ENCODE data around the gene RHBDL1. TPM values are rescaled to one million over a fixed set of nuclear protein-coding genes. Genes with fewer than 3 reads are reported as not detected.
A peak's percentile ranks its signal among the peaks of the same experiment; 100 is the strongest.

The RHBDL1 gene
- total and polyA plus RNA-seq, 10 of the 15 experiments (the other 5 are each of a cell fraction or from before 2014, with no cell fraction given), result 0.04 to 1.3 (median 0.65) TPM; not detected in 5

DNA sequence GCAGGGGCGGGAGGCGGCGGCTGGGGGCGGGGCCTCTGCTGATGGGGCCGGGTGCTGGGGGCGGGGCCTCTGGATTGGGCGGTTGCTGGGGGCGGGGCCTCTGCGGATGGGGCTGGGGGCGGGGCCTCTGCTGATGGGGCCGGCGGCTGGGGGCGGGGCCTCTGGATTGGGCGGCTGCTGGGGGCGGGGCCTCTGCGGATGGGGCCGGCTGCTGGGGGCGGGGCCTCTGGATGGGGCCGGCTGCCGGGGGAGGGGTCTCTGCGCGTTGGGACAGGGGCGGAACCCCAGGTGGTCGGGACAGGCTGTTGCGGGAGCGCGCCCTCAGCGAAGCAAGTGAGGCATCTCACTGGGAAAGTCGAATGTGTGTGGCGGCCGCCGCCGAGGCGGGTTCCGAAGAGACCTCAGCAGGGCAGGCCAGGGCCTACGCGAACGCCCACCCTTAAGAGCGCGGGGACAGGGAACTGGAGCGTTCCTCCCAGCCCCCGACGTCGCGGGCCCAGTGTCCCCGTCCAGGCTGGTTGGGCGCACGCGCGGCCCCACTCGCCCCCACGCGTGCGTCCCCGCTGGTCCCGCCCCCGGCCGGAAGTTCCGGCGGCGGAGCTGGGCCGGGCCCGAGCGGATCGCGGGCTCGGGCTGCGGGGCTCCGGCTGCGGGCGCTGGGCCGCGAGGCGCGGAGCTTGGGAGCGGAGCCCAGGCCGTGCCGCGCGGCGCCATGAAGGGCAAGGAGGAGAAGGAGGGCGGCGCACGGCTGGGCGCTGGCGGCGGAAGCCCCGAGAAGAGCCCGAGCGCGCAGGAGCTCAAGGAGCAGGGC is 4.5 kb downstream of the RHBDL1 start, which contains the start of gene STUB1 (continued):
- peak; percentile 48 for TF ChIP-seq PKNOX1 (IDR thresholded peaks at IDR 0.05)
- peak; percentile 45; the same call in 1 of the 2 replicates for TF ChIP-seq NBN (IDR thresholded peaks at IDR 0.05)
- TF ChIP-seq EGR1 (IDR thresholded peaks at IDR 0.05; ENCODE audit: borderline replicate concordance in 1 of 2, low read depth in 2 of 2, low read length in 2 of 2), result peak in 1 of 2 experiments; percentile 82; a peak in 2 of 3 replicates
- no peak for TF ChIP-seq HDAC6 (IDR thresholded peaks at IDR 0.05; ENCODE audit: unreplicated experiment)
- peak; percentile 54 for TF ChIP-seq SP1 (IDR thresholded peaks at IDR 0.05; ENCODE audit: low read depth, low read length)
- 0 out of 2 replicates have a peak, but pooled peaks have one; percentile 60 for TF ChIP-seq NR2F1 (conservative IDR thresholded peaks at IDR 0.05)
- peak; percentile 91 for TF ChIP-seq BACH1 (IDR thresholded peaks at IDR 0.05; ENCODE audit: borderline replicate concordance)
- no peak for TF ChIP-seq SRF (IDR thresholded peaks at IDR 0.05; ENCODE audit: low read depth in 2 of 2, low read length in 2 of 2)
- TF ChIP-seq NR2C1 (IDR thresholded peaks at IDR 0.05), result peak; percentile 20; the same call in 1 of the 2 replicates
- 0 out of 2 replicates have a peak, but pooled peaks have one; percentile 15 for TF ChIP-seq TBL1XR1 (IDR thresholded peaks at IDR 0.05; ENCODE audit: low read depth, low read length)

DNA sequence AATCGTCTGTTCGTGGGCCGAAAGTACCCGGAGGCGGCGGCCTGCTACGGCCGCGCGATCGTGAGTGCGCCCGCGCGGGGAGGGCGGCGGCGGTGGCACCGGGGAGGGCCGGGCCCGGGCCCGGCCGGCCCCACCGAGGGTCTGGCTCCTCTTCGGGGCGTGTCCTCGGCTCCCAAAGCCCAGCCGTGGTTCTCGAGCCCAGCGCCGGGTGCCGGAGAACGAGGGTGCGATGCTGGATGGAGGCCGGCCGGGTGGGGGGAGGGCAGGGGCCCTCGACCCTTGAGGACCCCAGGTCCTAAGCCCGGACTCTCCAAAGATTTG is 5.1 kb downstream of the RHBDL1 start:
- peak overlapping the region; percentile 77 for H3K4me3 ChIP-seq
- no peak for DNase-seq (ENCODE audit: low read depth, low spot score)
- ChIA-PET RAD21 (ENCODE audit: unreplicated experiment) (interaction anchor here (0.9 kb wide), 2 partner anchors 14 to 40 kb away, joined by 3 read pairs; partner anchors contain the start of gene ANTKMT), POLR2A (interaction anchor here (1.0 to 2.0 kb wide), 6 partner anchors 9 to 42 kb away, joined by 3 to 13 read pairs (median 4); partner anchors contain the start of genes RHOT2 and WDR24), CTCF (interaction anchor here (1.0 to 1.5 kb wide), 2 partner anchors 9 to 13 kb away, joined by 3 to 4 read pairs; partner anchors contain the start of genes RHOT2 and WDR24), SMC1A (ENCODE audit: uncharacterized antibody, unreplicated experiment) (no interaction called here)
- peak overlapping the region; percentile 88 for H3K9ac ChIP-seq (ENCODE audit: control insufficient read depth, insufficient read depth, low read length)
- no peaks in the 10 kb centered on the region for H3K9me3 ChIP-seq (replicated peaks; ENCODE audit: control insufficient read depth, insufficient read depth, low read length)
- no peak for FAIRE-seq
- in situ Hi-C loops (cut with MboI), result no loop called here
- peaks cover 6 to 9% of the 10 kb centered on the region in 2 experiments; a peak in 2 of 4 replicates for H3K36me3 ChIP-seq (ENCODE audit: control insufficient read depth in 2 of 2, insufficient read depth in 2 of 2, low read length in 1 of 2)
- H3K27me3 ChIP-seq (replicated peaks in 1 of 2; ENCODE audit: control insufficient read depth in 2 of 2, insufficient read depth in 2 of 2, low read length in 1 of 2), result no peaks in the 10 kb centered on the region
- peaks cover 15% of the 10 kb centered on the region for H3K4me1 ChIP-seq (ENCODE audit: control insufficient read depth, insufficient read depth, low read length)
- no peak for ATAC-seq
- peaks cover 24% of the 10 kb centered on the region for H3K79me2 ChIP-seq (ENCODE audit: control insufficient read depth, insufficient read depth, low read length)
- H4K20me1 ChIP-seq (ENCODE audit: control insufficient read depth, insufficient read depth), result peaks cover 6% of the 10 kb centered on the region; the same call in 1 of the 2 replicates
- peak overlapping the region; percentile 84; the same call in 1 of the 2 replicates for H2AFZ ChIP-seq (ENCODE audit: control insufficient read depth, low read depth, low read length)
- intact Hi-C loops (cut with micrococcal nuclease; ENCODE audit: unreplicated experiment), result loop anchor here (5.0 kb wide), 1 partner anchor 43 kb away; the partner anchor contains the start of gene METTL26
- H3K27ac ChIP-seq (ENCODE audit: control insufficient read depth, insufficient read depth), result peak overlapping the region; percentile 53
- no TSS peak for BruUV-seq (replicated peaks)
- 1% methylated on average over 31 of the region's 38 CpGs for WGBS (ENCODE audit: insufficient coverage, insufficient replicate concordance, low lambda C conversion rate, missing lambda C conversion rate)
- TF ChIP-seq EZH2 (IDR thresholded peaks at IDR 0.05; ENCODE audit: borderline replicate concordance, control insufficient read depth, low read depth, low read length) (no peak), POU2F2 (IDR thresholded peaks at IDR 0.05; ENCODE audit: borderline replicate concordance, low read depth, low read length) (0 out of 3 replicates have a peak, but pooled peaks have one; percentile 1), CBFB (IDR thresholded peaks at IDR 0.05; ENCODE audit: low read depth) (0 out of 2 replicates have a peak, but pooled peaks have one; percentile 28)
- peak overlapping the region; percentile 98 for H3K4me2 ChIP-seq (ENCODE audit: control insufficient read depth, insufficient read depth)
